Ovary (tissue), 3 donors: ENCODE results near the gene GRIK1.

Experiments used
- POLR2A ChIP-seq: fragments of 450-650 bp; IDR thresholded peaks from one replicate; pipeline ENCODE4 v1.6.1; 2017; ENCODE audit warnings: antibody characterized with exemption, mild to moderate bottlenecking, moderate library complexity
- TF ChIP-seq, protein P1 (sequence below), 3 donors: fragments of 450-650 bp in 2 of 3; fragments of 200-600 bp in 1 of 3; IDR thresholded peaks; one replicate each; pipeline versions ENCODE4 v1.5.1 to v1.8.0; 2016 to 2022; ENCODE audit warnings: antibody characterized with exemption in 3 of 3, mild to moderate bottlenecking in 1 of 3
- donor health status: DM: no; HTN: no; CAD: no.

DNA sequence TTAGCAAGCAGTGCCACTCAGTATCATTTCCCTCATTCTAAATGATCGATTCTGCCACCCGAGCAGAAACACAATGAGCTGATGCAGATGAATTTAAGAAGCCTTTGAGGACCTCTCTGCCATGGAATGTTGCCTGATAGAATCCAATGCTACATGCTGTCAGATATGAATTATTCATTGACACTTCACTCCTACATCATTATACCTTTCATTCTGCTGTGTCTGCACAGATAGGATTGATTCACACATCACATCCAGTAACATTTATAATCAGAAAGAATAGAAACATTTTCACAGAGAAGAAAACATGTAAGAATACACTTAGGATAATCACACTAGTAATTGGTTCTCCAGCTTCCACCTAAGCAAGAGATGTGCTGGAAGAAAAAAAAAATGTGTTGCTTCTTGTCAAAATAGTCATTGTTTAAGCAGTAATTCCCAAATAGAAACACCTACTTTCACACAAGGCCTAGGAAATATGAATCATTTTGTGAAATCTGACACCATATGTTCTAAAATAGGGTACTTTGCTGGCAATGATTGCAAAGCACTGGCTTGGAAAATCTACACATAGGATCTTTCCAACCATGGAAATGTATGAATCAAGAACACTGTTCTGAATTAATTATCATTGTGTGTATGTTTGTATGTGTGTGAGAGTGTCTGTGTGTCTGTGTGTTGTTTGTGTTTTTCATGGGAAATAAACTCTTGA, 110.1 kb downstream of the GRIK1 start:
- TF ChIP-seq POLR2A = no peak
- TF ChIP-seq, protein P1, sequence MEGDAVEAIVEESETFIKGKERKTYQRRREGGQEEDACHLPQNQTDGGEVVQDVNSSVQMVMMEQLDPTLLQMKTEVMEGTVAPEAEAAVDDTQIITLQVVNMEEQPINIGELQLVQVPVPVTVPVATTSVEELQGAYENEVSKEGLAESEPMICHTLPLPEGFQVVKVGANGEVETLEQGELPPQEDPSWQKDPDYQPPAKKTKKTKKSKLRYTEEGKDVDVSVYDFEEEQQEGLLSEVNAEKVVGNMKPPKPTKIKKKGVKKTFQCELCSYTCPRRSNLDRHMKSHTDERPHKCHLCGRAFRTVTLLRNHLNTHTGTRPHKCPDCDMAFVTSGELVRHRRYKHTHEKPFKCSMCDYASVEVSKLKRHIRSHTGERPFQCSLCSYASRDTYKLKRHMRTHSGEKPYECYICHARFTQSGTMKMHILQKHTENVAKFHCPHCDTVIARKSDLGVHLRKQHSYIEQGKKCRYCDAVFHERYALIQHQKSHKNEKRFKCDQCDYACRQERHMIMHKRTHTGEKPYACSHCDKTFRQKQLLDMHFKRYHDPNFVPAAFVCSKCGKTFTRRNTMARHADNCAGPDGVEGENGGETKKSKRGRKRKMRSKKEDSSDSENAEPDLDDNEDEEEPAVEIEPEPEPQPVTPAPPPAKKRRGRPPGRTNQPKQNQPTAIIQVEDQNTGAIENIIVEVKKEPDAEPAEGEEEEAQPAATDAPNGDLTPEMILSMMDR (IDR thresholded peaks at IDR 0.05) = no peak
